H54 (cell line): ENCODE data around the gene ATG7.
A peak's percentile ranks its signal among the peaks of the same experiment; 100 is the strongest.

Experiments used
- DNase-seq: peaks from one replicate; pipeline ENCODE4 v3.0.0; 2011; ENCODE audit warnings: low spot score, mixed read lengths; ENCODE audit not compliant: insufficient read length
- FAIRE-seq: peaks from 3 replicates; lab custom pipeline; 2011; peaks lifted over from hg19 to GRCh38; lab: Jason Lieb, UNC
- POLR2A ChIP-seq: IDR thresholded peaks from 2 replicates; pipeline ENCODE4 v1.6.1; 2011; ENCODE audit warnings: low read depth, mild to moderate bottlenecking, low read length

Gene ATG7

GRCh38 chr3:11596387-11596786, 324.2 kb downstream of the ATG7 start:
- TF ChIP-seq POLR2A = no peak
- FAIRE-seq (no peak), DNase-seq (no peak)

- FAIRE-seq (peak; percentile 99), DNase-seq (peak; percentile 77)
- no peak for TF ChIP-seq POLR2A
Observed at GRCh38 chr3:11600501-11601282, 328.5 kb downstream of the ATG7 start.

DNA sequence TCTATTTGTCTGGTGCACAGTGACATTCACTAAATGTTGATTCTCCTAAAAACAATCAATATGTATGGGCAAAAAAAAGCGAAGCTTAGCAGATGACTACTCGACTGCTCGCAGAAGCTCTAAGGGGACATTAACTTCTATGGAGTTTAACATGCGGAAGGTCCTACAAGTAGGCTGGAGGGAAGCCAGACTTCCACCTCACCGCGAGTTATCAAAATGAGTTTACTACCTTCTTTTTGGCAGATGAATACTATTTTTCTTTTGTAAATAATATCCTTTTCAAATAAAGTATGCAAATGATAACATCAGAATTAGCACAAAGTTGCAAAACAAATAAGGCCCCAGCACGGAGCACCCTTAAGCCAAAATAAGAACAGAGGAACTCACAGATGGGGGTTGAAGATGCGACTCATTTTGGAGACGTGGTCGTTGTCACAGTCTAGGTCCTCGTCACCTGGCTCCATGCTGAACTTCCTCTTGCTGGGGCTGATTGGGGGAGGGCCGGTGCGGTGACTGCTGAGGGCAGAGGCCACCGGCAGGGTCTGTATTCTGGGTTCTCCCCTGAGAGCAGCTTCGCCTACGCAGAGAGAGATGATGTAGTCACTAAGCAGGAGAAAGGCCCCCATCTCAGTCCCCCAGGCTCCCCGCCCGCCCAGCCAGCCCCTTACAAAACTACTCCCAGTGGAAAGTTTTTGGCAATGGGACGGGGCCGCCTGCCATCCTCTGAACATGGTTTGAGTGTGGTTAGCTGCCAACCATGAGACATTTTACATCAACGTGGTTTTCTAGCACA, 329.4 kb downstream of the ATG7 start:
- FAIRE-seq (no peak), DNase-seq (no peak)
- no peak for TF ChIP-seq POLR2A

DNA sequence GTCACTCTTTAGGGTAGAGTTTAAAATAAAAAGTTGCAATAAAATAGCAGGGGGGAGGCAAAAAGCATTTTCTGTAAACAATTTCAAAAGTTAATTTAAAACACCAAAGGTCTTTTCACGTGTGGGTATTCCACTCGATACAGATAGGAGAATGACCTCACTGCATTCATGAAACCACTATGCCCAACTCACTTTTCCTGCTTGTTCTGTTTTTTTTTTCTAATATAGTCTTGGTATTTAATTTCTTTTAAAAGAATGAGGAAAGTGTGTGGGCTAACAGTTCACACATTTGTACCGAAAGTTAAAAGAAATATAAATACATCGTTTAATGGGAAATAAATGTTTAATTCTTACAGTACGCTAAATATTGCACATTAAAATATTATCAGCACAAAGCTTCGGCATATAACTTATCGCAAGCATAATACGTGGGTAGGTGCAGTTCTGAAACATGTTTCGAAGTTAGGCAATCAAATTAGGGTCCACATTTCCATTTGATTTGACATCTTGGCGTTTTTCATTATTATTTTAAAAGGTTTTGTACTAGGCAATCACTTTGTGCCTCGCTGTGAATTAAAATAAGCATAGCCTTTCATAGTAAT, 330.1 kb downstream of the ATG7 start:
- TF ChIP-seq POLR2A = no peak
- no peak for FAIRE-seq
- DNase-seq = no peak

DNA sequence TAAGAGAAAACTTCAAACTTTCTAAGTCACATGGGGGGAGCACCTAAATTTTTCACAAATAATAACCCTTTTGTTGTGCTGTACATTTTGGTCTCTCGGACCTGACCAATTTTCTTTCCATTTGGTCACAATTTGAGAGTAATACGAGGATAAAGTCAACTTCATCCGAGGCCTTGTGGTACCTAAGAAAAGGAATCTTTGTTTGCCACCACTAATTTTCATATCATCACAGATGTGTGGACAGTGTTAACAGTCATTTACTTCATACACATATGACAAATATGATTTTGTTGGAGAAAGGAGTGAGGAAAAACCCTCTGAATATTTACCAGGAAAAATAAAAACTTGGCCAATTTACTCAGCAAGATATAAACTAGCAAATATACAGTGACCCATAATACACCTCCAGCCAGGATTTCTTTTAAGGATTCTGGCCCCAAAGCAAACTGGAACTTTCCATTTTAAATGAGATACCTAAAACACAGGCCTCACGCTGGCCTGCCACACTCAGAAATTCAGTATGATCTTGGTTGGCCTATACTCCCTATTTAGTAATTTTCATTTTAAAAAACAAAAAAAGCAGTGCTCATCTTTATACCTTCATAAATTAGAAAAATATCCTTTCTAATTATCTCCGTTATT, 330.8 kb downstream of the ATG7 start:
- DNase-seq (no peak), FAIRE-seq (no peak)
- no peak for TF ChIP-seq POLR2A

- FAIRE-seq = no peak
- no peak for DNase-seq
- no peak for TF ChIP-seq POLR2A
Observed at GRCh38 chr3:11603628-11604027, 331.4 kb downstream of the ATG7 start.

- FAIRE-seq = no peak
- TF ChIP-seq POLR2A = no peak
- DNase-seq = no peak
Observed at GRCh38 chr3:11604139-11604892, 332.1 kb downstream of the ATG7 start.

- TF ChIP-seq POLR2A = no peak
- FAIRE-seq (no peak), DNase-seq (no peak)
Observed at GRCh38 chr3:11605398-11605797, 333.2 kb downstream of the ATG7 start.

DNA sequence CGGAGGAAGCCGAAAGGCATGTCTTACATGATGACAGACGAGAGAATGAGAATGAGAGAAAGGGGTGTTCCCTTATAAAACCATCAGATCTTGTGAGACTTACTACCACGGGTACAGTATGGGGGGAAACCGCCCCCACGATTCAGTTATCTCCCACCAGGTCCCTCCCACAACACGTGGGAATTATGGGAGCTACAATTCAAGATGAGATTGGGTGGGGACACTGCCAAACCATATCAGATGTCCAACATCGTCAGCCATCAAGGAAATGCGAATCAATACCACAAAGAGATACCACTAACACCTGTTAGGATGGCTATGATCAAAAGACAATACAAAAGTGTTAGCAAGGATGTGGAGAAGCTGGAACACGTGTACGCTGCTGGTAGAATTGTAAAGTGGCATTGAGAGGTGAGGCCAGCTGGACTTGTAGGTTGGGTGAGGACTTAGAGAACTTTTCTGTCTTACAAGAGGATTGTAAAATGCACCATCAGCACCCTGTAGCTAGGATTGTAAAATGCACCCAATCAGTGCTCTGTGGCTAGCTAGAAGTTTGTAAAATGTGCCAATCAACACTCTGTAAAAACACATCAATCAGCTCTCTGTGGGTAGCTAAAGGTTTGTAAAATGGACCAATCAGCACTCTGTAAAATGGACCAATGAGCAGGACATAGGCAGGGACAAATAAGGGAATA, 334.0 kb downstream of the ATG7 start:
- FAIRE-seq (no peak), DNase-seq (no peak)
- TF ChIP-seq POLR2A = no peak

DNA sequence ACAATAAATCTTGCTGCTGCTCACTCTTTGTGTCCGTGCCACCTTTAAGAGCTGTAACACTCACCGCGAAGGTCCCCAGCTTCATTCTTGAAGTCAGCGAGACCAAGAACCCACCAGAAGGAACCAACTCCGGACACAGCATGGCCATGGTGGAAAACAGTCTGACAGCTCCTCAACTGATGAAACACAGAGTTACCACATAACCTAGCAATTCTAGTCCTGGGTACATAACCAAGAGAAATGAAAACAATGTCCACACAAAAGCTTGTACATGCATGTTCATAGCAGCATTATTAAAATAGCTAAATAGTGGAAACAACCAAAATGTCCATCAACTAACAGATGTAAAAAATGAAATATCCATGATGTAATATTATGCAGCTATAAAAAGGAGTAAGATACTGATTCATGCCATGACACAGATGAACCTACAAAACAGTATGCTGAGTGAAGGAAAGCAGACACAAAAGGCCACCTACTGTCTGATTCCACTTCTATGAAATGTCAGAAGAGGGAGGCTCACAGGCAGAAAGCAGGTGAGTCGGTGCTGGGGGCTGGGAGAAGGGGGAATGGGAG, 334.8 kb downstream of the ATG7 start:
- no peak for FAIRE-seq
- DNase-seq = no peak
- TF ChIP-seq POLR2A = no peak
